HG03442 (cell line): ENCODE measurements around the gene GNB1.

Source experiments
- ATAC-seq: cut with Tn5 transposase; IDR thresholded peaks from one replicate; pipeline ENCODE4 v1.9.1; 2021; ENCODE audit warnings: mild to moderate bottlenecking, moderate library complexity; ENCODE audit not compliant: unreplicated experiment

The GNB1 gene

DNA sequence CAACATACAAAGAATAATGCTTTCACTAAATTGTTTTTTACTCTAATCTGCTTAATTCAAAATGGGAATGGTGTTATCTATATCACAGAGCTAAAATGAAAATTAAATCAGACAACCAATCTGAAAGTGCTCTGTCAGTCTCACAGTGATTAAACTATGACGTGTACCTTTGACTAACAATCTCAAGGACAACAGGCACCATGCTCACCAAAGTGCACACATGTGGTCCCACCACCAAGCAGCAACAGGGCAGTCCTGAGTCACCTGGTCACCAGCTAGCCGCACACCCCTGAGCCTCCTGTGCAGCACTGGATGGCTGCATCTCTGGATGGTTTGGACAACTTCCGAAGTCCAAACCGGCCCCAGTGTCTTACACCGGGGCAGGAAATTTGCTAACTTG, 58.1 kb downstream of the GNB1 start:
- ATAC-seq = no peak

GRCh38 chr1:1832166-1832565, 58.7 kb downstream of the GNB1 start:
- ATAC-seq = no peak

DNA sequence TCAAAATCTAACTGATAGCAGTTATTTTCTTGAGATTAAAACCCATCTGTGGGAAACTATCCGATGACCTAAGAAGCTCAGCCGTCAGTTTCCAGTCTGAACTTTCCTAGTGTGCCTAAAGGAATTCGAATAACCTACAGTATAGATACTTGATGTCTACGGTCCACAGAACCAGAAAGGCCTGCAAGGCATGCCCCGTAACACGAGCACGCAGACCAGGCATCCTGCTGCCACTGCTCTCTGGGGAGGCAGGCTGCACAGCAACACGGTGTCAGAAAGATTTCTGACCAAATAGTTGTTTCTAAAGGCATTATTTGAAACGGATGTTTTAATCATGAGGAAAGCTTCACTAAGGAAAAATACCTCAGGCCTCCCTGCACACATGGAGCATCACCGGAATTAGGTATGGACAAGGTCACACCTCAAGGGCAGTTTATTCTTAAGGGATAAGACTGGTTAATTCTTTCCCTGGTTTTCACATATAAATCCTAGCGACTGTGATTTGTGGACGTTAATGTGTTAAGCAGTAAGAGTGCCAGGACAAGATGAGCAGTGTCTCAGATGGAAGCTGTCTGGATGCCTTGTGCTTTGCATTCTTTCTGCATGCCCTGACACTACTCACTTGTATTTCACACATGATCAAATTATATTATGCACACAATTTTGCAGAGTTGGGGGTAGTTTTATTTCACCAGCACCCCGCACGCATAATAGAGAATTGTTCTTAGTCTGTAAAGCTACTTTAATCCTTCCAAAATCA, 63.6 kb downstream of the GNB1 start:
- no peak for ATAC-seq

GRCh38 chr1:1826356-1827088, 64.4 kb downstream of the GNB1 start:
- no peak for ATAC-seq

DNA sequence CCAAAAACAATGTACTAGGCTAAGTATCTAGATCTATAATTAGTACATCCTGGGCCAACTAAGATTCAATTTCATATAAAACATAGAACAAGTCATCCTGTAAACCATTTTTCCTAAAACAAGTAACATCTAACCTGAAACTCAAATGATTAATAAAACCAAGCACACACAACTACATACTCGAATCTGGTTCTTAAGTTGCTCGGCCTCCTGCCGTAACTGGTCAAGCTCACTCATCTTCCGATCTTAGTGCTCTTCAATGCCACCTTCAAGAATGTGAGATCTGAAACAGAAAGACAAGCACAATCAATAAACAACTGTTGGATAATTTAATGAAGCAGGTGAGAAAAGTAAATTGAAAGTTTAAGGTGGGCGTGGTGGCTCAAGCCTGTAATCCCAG, 65.7 kb downstream of the GNB1 start:
- no peak for ATAC-seq

- ATAC-seq = no peak
Observed at GRCh38 chr1:1819762-1820161, 71.1 kb downstream of the GNB1 start.

- ATAC-seq = no peak
Observed at GRCh38 chr1:1817221-1817620, 73.7 kb downstream of the GNB1 start.

- no peak for ATAC-seq
Observed at GRCh38 chr1:1815606-1816281, 75.1 kb downstream of the GNB1 start.

DNA sequence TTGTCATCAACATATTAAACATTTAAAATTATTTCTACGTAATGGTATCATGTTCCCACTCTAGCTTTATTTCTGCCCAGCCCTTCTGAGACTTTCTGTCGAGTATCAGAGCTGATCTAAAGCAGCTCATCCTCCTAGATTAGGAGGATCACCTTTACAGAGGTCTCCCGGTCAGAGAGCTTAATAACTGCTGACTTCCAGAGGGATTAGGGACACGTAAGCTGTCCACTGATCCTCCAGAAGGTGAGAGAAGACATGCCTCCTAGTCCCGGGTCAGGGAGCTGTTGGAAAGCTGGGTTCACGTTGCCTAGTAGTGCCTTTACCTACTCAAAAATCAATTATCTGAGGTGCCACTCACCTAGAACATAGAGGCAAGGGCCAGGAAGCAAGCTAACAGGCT, 81.4 kb downstream of the GNB1 start:
- ATAC-seq = no peak

DNA sequence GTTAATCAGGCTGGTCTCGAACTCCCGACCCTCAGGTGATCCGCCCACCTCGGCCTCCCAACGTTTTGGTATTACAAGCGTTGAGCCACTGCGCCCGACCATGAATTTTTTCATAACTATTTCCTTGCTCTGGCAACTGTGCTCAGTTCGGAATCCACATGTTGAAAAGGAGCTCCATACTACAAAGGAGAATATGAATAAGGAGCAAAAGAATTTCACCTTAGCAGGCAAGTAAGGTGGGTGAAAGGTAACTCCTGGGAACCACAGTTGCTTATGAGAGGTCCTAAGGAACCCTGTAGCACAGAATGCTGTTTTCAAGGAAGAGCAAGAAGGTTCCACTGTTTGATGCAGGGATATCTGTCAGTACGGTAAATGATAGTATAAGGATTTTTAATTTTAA, 82.7 kb downstream of the GNB1 start:
- no peak for ATAC-seq

GRCh38 chr1:1806890-1807289, 84.0 kb downstream of the GNB1 start:
- ATAC-seq = no peak

DNA sequence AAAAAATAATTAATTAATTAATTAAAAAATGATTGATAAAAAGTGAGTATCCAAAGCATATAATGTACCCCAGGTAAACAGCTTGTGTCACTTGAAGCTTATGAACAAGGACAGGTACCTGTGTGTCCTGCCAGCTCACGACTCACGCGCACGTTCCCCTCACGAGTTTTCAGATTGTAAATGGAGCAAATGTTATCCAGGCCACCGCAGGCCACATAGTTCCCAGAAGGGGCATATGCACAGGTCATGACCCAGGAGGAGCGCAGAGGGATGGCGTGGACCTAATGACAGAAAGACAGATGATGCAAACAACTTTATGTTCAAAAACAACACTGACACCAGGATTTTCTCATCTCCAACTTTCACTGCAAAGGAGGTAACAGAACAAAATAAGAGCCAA, 86.6 kb downstream of the GNB1 start:
- ATAC-seq = no peak

DNA sequence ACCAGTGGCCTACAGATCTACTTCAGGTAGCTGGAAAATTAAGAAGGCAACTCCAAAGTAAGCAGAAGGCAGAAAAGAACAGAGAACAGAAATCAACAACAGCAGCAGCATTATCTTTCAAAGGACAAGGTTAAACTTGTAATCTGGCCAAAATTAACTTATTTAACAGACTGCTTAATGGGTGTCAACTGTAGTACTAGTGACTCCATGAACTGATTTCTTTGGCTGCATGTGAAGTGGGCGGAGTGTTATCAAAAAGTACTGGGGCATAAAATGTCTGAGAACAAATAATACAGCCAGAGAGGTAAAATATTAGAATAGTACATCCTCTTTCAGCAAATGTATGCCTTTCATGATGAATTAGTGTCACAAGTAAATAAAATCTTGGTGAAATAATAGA, 88.0 kb downstream of the GNB1 start:
- no peak for ATAC-seq

DNA sequence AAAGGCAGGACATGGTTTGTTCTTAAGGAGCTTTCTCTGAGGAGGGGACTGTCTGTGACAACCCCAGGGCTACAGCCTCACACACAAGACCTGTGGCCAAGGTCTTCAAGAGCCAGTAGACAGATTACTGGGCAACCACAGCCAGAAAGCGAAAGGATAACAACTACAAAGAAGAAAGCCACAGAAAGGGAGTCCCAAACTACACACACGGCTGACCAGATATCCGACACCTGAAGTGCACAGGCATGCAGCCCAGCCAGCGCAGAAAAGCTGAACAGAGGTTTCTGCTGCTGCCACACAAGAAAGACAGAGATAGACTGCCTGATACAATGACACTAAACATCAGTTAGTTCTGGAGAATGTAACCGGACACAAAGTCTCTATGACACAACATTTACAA, 91.2 kb downstream of the GNB1 start:
- peak; percentile 57 for ATAC-seq

GRCh38 chr1:1797731-1798341, 93.1 kb downstream of the GNB1 start:
- ATAC-seq = no peak

GRCh38 chr1:1796466-1796865, 94.4 kb downstream of the GNB1 start:
- no peak for ATAC-seq

- ATAC-seq = no peak
Observed at GRCh38 chr1:1794999-1795398, 95.9 kb downstream of the GNB1 start.

- ATAC-seq = no peak
Observed at GRCh38 chr1:1793481-1794244, 97.2 kb downstream of the GNB1 start.

- no peak for ATAC-seq
Observed at GRCh38 chr1:1788646-1789431, 102.0 kb downstream of the GNB1 start.

- no peak for ATAC-seq
Observed at GRCh38 chr1:1788136-1788535, 102.8 kb downstream of the GNB1 start.
